Spleen (tissue), 11 donors: ENCODE measurements around the gene TMEM40. TPM values are rescaled to one million over a fixed set of nuclear protein-coding genes. Genes with fewer than 3 reads are reported as not detected.
A peak's percentile ranks its signal among the peaks of the same experiment; 100 is the strongest.

Source experiments
- DNase-seq: peaks from one replicate; pipeline ENCODE4 v3.0.0-alpha.2; 2020
- H3K27ac ChIP-seq, 8 donors: fragments of 200-600 bp; sonication (generic) in 7 of 8; 1 replicate in 4 of 8; 2 replicates in 4 of 8; pipeline versions ENCODE4 v1.5.0 to v1.8.0; 2016 to 2021; ENCODE audit warnings: inconsistent platforms in 4 of 8, mild to moderate bottlenecking in 4 of 8, moderate library complexity in 1 of 8
- H3K27me3 ChIP-seq, 7 donors: fragments of 200-600 bp; sonication (generic) in 6 of 7; replicated peaks in 1 of 7; 1 replicate in 4 of 7; 2 replicates in 3 of 7; pipeline versions ENCODE4 v1.5.0 to v1.8.0; 2016 to 2021; ENCODE audit warnings: inconsistent platforms in 3 of 7, mild to moderate bottlenecking in 1 of 7
- H3K36me3 ChIP-seq, 6 donors: fragments of 200-600 bp; sonication (generic) in 5 of 6; 1 replicate in 4 of 6; 2 replicates in 2 of 6; pipeline versions ENCODE4 v1.5.0 to v1.8.0; 2016 to 2021; ENCODE audit warnings: inconsistent platforms in 2 of 6
- H3K4me1 ChIP-seq, 6 donors: fragments of 200-600 bp; sonication (generic) in 5 of 6; 1 replicate in 3 of 6; 2 replicates in 3 of 6; pipeline versions ENCODE4 v1.5.0 to v1.8.0; 2016 to 2021; ENCODE audit warnings: inconsistent platforms in 3 of 6
- H3K4me3 ChIP-seq, 8 donors: fragments of 200-600 bp; sonication (generic) in 7 of 8; 1 replicate in 4 of 8; 2 replicates in 4 of 8; pipeline versions ENCODE4 v1.5.0 to v1.8.0; 2016 to 2021; ENCODE audit warnings: inconsistent platforms in 4 of 8, mild to moderate bottlenecking in 4 of 8, moderate library complexity in 2 of 8
- H3K9me3 ChIP-seq, 8 donors: fragments of 200-600 bp; sonication (generic) in 7 of 8; 1 replicate in 4 of 8; 2 replicates in 4 of 8; pipeline versions ENCODE4 v1.5.0 to v1.8.0; 2016 to 2021; ENCODE audit warnings: inconsistent platforms in 4 of 8
- CTCF ChIP-seq, 11 experiments: fragments of 200-600 bp in 7 of 11; fragments of 450-650 bp in 4 of 11; sonication (generic) in 4 of 11; IDR thresholded peaks in 8 of 11; conservative IDR thresholded peaks in 3 of 11; 1 replicate in 7 of 11; 2 replicates in 4 of 11; pipeline versions ENCODE4 v1.4.0 to v1.8.0; 2016 to 2021; ENCODE audit warnings: antibody characterized with exemption in 11 of 11, inconsistent platforms in 4 of 11, mild to moderate bottlenecking in 1 of 11
- POLR2A ChIP-seq, 3 donors: fragments of 450-650 bp; IDR thresholded peaks; one replicate each; pipeline ENCODE4 v1.5.1; 2017; ENCODE audit warnings: antibody characterized with exemption in 3 of 3, mild to moderate bottlenecking in 1 of 3
- POLR2AphosphoS5 ChIP-seq, 3 donors: sonication (generic); formaldehyde crosslinking; IDR thresholded peaks; one replicate each; pipeline ENCODE4 v1.5.1; 2017; ENCODE audit warnings: antibody characterized with exemption in 3 of 3
- WGBS, 5 donors: extraction: QIAGEN DNeasy Blood & Tissue Kit in 3 of 5; methylation state at CpG; one replicate each; pipeline versions ENCODE4 v1.1.5 to v1.1.7; 2013 to 2018; 5-methylcytosine and 5-hydroxymethylcytosine counted together
- intact Hi-C: fragments of 100-400 bp; cut with DNase I; formaldehyde crosslinking; loops from one replicate; pipeline ENCODE4 v1.15.0; 2023; ENCODE audit warnings: low total_unique reads
- polyA plus RNA-seq, 3 donors: library from polyadenylated mRNA; stranded (reverse); fragments of 200-250 nt; gene quantifications; one replicate each; pipeline ENCODE4 v1.2.1, GENCODE V29; 2013
- total RNA-seq, 7 donors: library from RNA; depleted of rRNA in 3 of 7; stranded (reverse); fragments of >200 nt in 3 of 7; fragmentation: NEBNext Ultra II Directional in 4 of 7; extraction: Animal tissue kit (Norgen Biotek cat#: 25700) in 4 of 7; gene quantifications; one replicate each; pipeline versions ENCODE4 v1.1.0 to v1.2.1, GENCODE V29; 2016 to 2021
- donor health status: healthy with polysubstance abuse.
- donor health status: DM: no; HTN: no; CAD: no; lungs with moderate emphysema.
- donor health status: DM: no; HTN: no; CAD: no.
- donor health status: Bipolar disorder and iron deficiency.
- donor health status: healthy.
- donor health status: DM: no; HTN: no; CAD: no.
- donor health status: DM: yes; HTN: yes; CAD: no.

Gene TMEM40
- total and polyA plus RNA-seq, 10 donors: 0.29 to 3.8 (median 2.0) TPM

- Histone ChIP-seq H3K4me1 (peaks cover 0 to 31% (median 26%) of the 10 kb centered on the region in 6 donors), H3K27me3 (peaks cover 0 to 19% (median 8%) of the 10 kb centered on the region in 7 donors), H3K9me3 (no peaks in the 10 kb centered on the region), H3K36me3 (no peaks in the 10 kb centered on the region), H3K27ac (peak overlapping the region in 4 of 8 donors; percentile 2 to 54 (median 42)), H3K4me3 (no peak overlapping the region)
- intact Hi-C loops: no loop called here
- TF ChIP-seq POLR2A (IDR thresholded peaks at IDR 0.05) (no peak), POLR2AphosphoS5 (IDR thresholded peaks at IDR 0.05) (no peak), CTCF (IDR thresholded peaks at IDR 0.05 in 8 of 11, conservative IDR thresholded peaks at IDR 0.05 in 3 of 11) (no peak)
- no peak for DNase-seq
- 56 to 75% (median 63%) methylated on average over 8 of the region's 8 CpGs for WGBS, 5 donors
These were observed 39.0 kb upstream of the TMEM40 start for GRCh38 chr3:12797892-12798558.

- Histone ChIP-seq H3K36me3 (no peaks in the 10 kb centered on the region), H3K4me3 (peak overlapping the region in 6 of 8 donors; percentile 47 to 77 (median 56)), H3K27me3 (peaks cover 0 to 19% (median 8%) of the 10 kb centered on the region in 7 donors), H3K9me3 (no peaks in the 10 kb centered on the region), H3K4me1 (peaks cover 0 to 31% (median 26%) of the 10 kb centered on the region in 6 donors), H3K27ac (peak overlapping the region in 5 of 8 donors; percentile 33 to 79 (median 69))
- intact Hi-C loops: no loop called here
- WGBS, 5 donors: 37 to 59% (median 40%) methylated on average over 14 to 17 of the region's 17 CpGs
- no peak for TF ChIP-seq POLR2A (IDR thresholded peaks at IDR 0.05)
- DNase-seq: no peak
These were observed 38.2 kb upstream of the TMEM40 start for GRCh38 chr3:12797124-12797891.

GRCh38 chr3:12796171-12797123 is 37.4 kb upstream of the TMEM40 start, which contains the start of gene CAND2:
CAND2 (plus strand) TSS chr3:12796680; CDS start chr3:12796721, 41 bp downstream.
- DNase-seq: peak; percentile 80
- peak in 2 of 3 donors; percentile 59 to 66 for TF ChIP-seq POLR2AphosphoS5 (IDR thresholded peaks at IDR 0.05)
- no peak for TF ChIP-seq CTCF (IDR thresholded peaks at IDR 0.05 in 8 of 11, conservative IDR thresholded peaks at IDR 0.05 in 3 of 11)
- TF ChIP-seq POLR2A (IDR thresholded peaks at IDR 0.05): no peak
- intact Hi-C loops: no loop called here
- Histone ChIP-seq H3K27ac (peak within 1 kb of the TSS; percentile 35 to 79 (median 68)), H3K36me3 (no peaks in the 10 kb centered on the region), H3K4me1 (peaks cover 0 to 31% (median 26%) of the 10 kb centered on the region in 6 donors), H3K27me3 (peaks cover 0 to 19% (median 8%) of the 10 kb centered on the region in 7 donors), H3K9me3 (no peaks in the 10 kb centered on the region), H3K4me3 (peak within 1 kb of the TSS; percentile 37 to 77 (median 51))
- 7 to 12% (median 8%) methylated on average over 32 to 61 of the region's 61 CpGs for WGBS, 5 donors

- intact Hi-C loops: no loop called here
- Histone ChIP-seq H3K27me3 (peaks cover 0 to 19% (median 8%) of the 10 kb centered on the region in 7 donors), H3K9me3 (no peaks in the 10 kb centered on the region), H3K4me1 (peaks cover 0 to 31% (median 26%) of the 10 kb centered on the region in 6 donors), H3K4me3 (no peak overlapping the region), H3K36me3 (no peaks in the 10 kb centered on the region), H3K27ac (no peak overlapping the region)
- WGBS, 5 donors: 76 to 92% (median 86%) methylated on average over 5 of the region's 5 CpGs
- DNase-seq: peak; percentile 14
- no peak for TF ChIP-seq POLR2A (IDR thresholded peaks at IDR 0.05)
- TF ChIP-seq CTCF (IDR thresholded peaks at IDR 0.05 in 8 of 11, conservative IDR thresholded peaks at IDR 0.05 in 3 of 11): no peak
- TF ChIP-seq POLR2AphosphoS5 (IDR thresholded peaks at IDR 0.05): no peak
These were observed 34.6 kb upstream of the TMEM40 start for GRCh38 chr3:12793701-12794100.
